Esophagus muscularis mucosa (tissue), 4 donors: ENCODE results near the gene MBL2. TPM values are rescaled to one million over a fixed set of nuclear protein-coding genes. Genes with fewer than 3 reads are reported as not detected.

ENCODE experiments used
- DNase-seq: peaks from one replicate; pipeline ENCODE4 v3.0.0-alpha.2; 2017; ENCODE audit errors: extremely low spot score
- H3K27ac ChIP-seq, 4 donors: fragments of 200-600 bp; sonication (generic); replicated peaks in 1 of 4; 1 replicate in 3 of 4; 2 replicates in 1 of 4; pipeline ENCODE4 v1.5.1; 2016 to 2019; ENCODE audit warnings: mild to moderate bottlenecking in 1 of 4
- H3K27me3 ChIP-seq, 4 donors: fragments of 200-600 bp; sonication (generic); one replicate each; pipeline versions ENCODE4 v1.5.1 to v1.6.0; 2016 to 2019
- H3K36me3 ChIP-seq, 4 donors: fragments of 200-600 bp; sonication (generic); one replicate each; pipeline ENCODE4 v1.5.1; 2016 to 2019
- H3K4me1 ChIP-seq, 4 donors: fragments of 200-600 bp; sonication (generic); one replicate each; pipeline ENCODE4 v1.5.1; 2016 to 2019
- H3K4me3 ChIP-seq, 4 donors: fragments of 200-600 bp; sonication (generic); 1 replicate in 2 of 4; 2 replicates in 2 of 4; pipeline ENCODE4 v1.5.1; 2016 to 2019; ENCODE audit warnings: mild to moderate bottlenecking in 4 of 4, moderate library complexity in 1 of 4
- H3K9me3 ChIP-seq, 4 donors: fragments of 200-600 bp; sonication (generic); 1 replicate in 3 of 4; 2 replicates in 1 of 4; pipeline ENCODE4 v1.5.1; 2016 to 2019
- CTCF ChIP-seq, 3 experiments: fragments of 200-600 bp in 2 of 3; fragments of 450-650 bp in 1 of 3; sonication (generic) in 2 of 3; IDR thresholded peaks; one replicate each; pipeline ENCODE4 v1.5.1; 2017 to 2019; ENCODE audit warnings: antibody characterized with exemption in 3 of 3, mild to moderate bottlenecking in 2 of 3, moderate library complexity in 1 of 3
- EP300 ChIP-seq: sonication (generic); formaldehyde crosslinking; IDR thresholded peaks from one replicate; pipeline ENCODE4 v1.6.1; 2017; ENCODE audit warnings: antibody characterized with exemption
- POLR2A ChIP-seq: fragments of 450-650 bp; IDR thresholded peaks from one replicate; pipeline ENCODE4 v1.6.1; 2017; ENCODE audit warnings: antibody characterized with exemption, moderate library complexity, mild to moderate bottlenecking, low read depth
- POLR2AphosphoS5 ChIP-seq, 2 donors: sonication (generic); formaldehyde crosslinking; IDR thresholded peaks; one replicate each; pipeline ENCODE4 v1.6.1; 2017; ENCODE audit warnings: antibody characterized with exemption in 2 of 2
- WGBS: methylation state at CpG from one replicate; pipeline ENCODE4 v1.1.5; 2018; 5-methylcytosine and 5-hydroxymethylcytosine counted together
- intact Hi-C: fragments of 100-400 bp; cut with DNase I; formaldehyde crosslinking; loops from one replicate; pipeline ENCODE4 v1.15.1; 2023
- total RNA-seq, 4 donors: library from RNA; depleted of rRNA; stranded (reverse); fragments of >200 nt; gene quantifications; one replicate each; pipeline versions ENCODE4 v1.1.0 to v1.2.1, GENCODE V29; 2016

The MBL2 gene
- total RNA-seq, 4 donors from 2014 or later, result 0.06 TPM; not detected in 3

GRCh38 chr10:52740913-52741675 is 31.5 kb downstream of the MBL2 start:
- peak; percentile 90 for DNase-seq
- 63% methylated on average over 5 of the region's 5 CpGs for WGBS
- intact Hi-C loops, result no loop called here
- Histone ChIP-seq H3K4me1 (no peaks in the 10 kb centered on the region), H3K9me3 (peaks cover 0 to 2% (median 0%) of the 10 kb centered on the region in 4 donors), H3K36me3 (no peaks in the 10 kb centered on the region), H3K27ac (no peak overlapping the region), H3K27me3 (no peaks in the 10 kb centered on the region), H3K4me3 (no peak overlapping the region)
- TF ChIP-seq EP300 (no peak), CTCF (IDR thresholded peaks at IDR 0.05) (peak; percentile 23 to 66 (median 44))

- H3K4me1 ChIP-seq, result no peaks in the 10 kb centered on the region
- no peaks in the 10 kb centered on the region for H3K27me3 ChIP-seq
- TF ChIP-seq CTCF (IDR thresholded peaks at IDR 0.05) (no peak), POLR2AphosphoS5 (IDR thresholded peaks at IDR 0.05) (no peak), POLR2A (no peak), EP300 (no peak)
- intact Hi-C loops, result no loop called here
- H3K9me3 ChIP-seq, result peaks cover 0 to 5% (median 0%) of the 10 kb centered on the region in 4 donors
- H3K27ac ChIP-seq, result no peak overlapping the region
- no CpG with 5 or more reads among the region's 1 CpG for WGBS
- no peak overlapping the region for H3K4me3 ChIP-seq
- H3K36me3 ChIP-seq, result no peaks in the 10 kb centered on the region
- peak; percentile 74 for DNase-seq
These were observed 32.4 kb downstream of the MBL2 start for GRCh38 chr10:52740155-52740549.

GRCh38 chr10:52739380-52740154 is 33.0 kb downstream of the MBL2 start:
- no peak for TF ChIP-seq POLR2AphosphoS5 (IDR thresholded peaks at IDR 0.05)
- no peak for TF ChIP-seq EP300
- H3K4me3 ChIP-seq, result no peak overlapping the region
- 78% methylated on average over 3 of the region's 3 CpGs for WGBS
- intact Hi-C loops, result no loop called here
- no peaks in the 10 kb centered on the region for H3K36me3 ChIP-seq
- peak; percentile 90 for DNase-seq
- no peaks in the 10 kb centered on the region for H3K4me1 ChIP-seq
- no peak overlapping the region for H3K27ac ChIP-seq
- peaks cover 0 to 5% (median 0%) of the 10 kb centered on the region in 4 donors for H3K9me3 ChIP-seq
- no peaks in the 10 kb centered on the region for H3K27me3 ChIP-seq

- no peak overlapping the region for H3K27ac ChIP-seq
- intact Hi-C loops, result no loop called here
- no peaks in the 10 kb centered on the region for H3K36me3 ChIP-seq
- H3K27me3 ChIP-seq, result no peaks in the 10 kb centered on the region
- 89% methylated on average over 5 of the region's 5 CpGs for WGBS
- DNase-seq, result peak; percentile 91
- H3K4me3 ChIP-seq, result no peak overlapping the region
- no peak for TF ChIP-seq EP300
- TF ChIP-seq POLR2AphosphoS5 (IDR thresholded peaks at IDR 0.05), result no peak
- no peak for TF ChIP-seq POLR2A
- no peak for TF ChIP-seq CTCF (IDR thresholded peaks at IDR 0.05)
- H3K9me3 ChIP-seq, result peaks cover 0 to 5% (median 0%) of the 10 kb centered on the region in 4 donors
- H3K4me1 ChIP-seq, result no peaks in the 10 kb centered on the region
These were observed 33.6 kb downstream of the MBL2 start for GRCh38 chr10:52738951-52739350.

GRCh38 chr10:52729271-52730104 is 43.1 kb downstream of the MBL2 start:
- TF ChIP-seq POLR2AphosphoS5 (IDR thresholded peaks at IDR 0.05) (no peak), CTCF (IDR thresholded peaks at IDR 0.05) (peak in 2 of 3 experiments; percentile 20 to 40), POLR2A (no peak), EP300 (no peak)
- H3K27ac ChIP-seq, result no peak overlapping the region
- intact Hi-C loops, result no loop called here
- no peak overlapping the region for H3K4me3 ChIP-seq
- no peaks in the 10 kb centered on the region for H3K9me3 ChIP-seq
- no peaks in the 10 kb centered on the region for H3K27me3 ChIP-seq
- H3K4me1 ChIP-seq, result no peaks in the 10 kb centered on the region
- 31% methylated on average over 9 of the region's 9 CpGs for WGBS
- H3K36me3 ChIP-seq, result no peaks in the 10 kb centered on the region
- DNase-seq, result no peak
